ENCODE data around the gene FTCDNL1. TPM values are rescaled to one million over a fixed set of nuclear protein-coding genes. Genes with fewer than 3 reads are reported as not detected.

FTCDNL1 gene
- total and polyA plus RNA-seq, 4 donors, result 2.1 to 5.3 (median 4.1) TPM

- Histone ChIP-seq H3K27me3 (ENCODE audit: control insufficient read depth in 4 of 4, insufficient read depth in 4 of 4, low read length in 3 of 4) (no peaks in the 10 kb centered on the region), H3K4me1 (ENCODE audit: control insufficient read depth in 4 of 4, insufficient read depth in 4 of 4, low read length in 3 of 4) (peaks cover 0 to 7% (median 0%) of the 10 kb centered on the region in 4 donors), H3K9me3 (ENCODE audit: control insufficient read depth in 4 of 4, low read length in 3 of 4) (no peaks in the 10 kb centered on the region), H3K9ac (ENCODE audit: low read depth in 1 of 2, low read length in 2 of 2) (no peak overlapping the region), H3K36me3 (ENCODE audit: control insufficient read depth in 4 of 4, insufficient read depth in 3 of 4, low read depth in 1 of 4, low read length in 3 of 4) (no peaks in the 10 kb centered on the region), H3K4me3 (ENCODE audit: low read depth in 1 of 3, low read length in 3 of 3) (no peak overlapping the region), H3K27ac (ENCODE audit: low read depth in 1 of 2, low read length in 2 of 2) (no peak overlapping the region)
- TF ChIP-seq FOXA1 (IDR thresholded peaks at IDR 0.05) (no peak), JUND (IDR thresholded peaks at IDR 0.05) (no peak), GABPA (IDR thresholded peaks at IDR 0.05 in 1 of 2, conservative IDR thresholded peaks at IDR 0.05 in 1 of 2) (no peak), CTCF (IDR thresholded peaks at IDR 0.05; ENCODE audit: low read depth, low read length, missing input control) (no peak), NR2F2 (IDR thresholded peaks at IDR 0.05) (no peak), RAD21 (IDR thresholded peaks at IDR 0.05) (no peak), TAF1 (conservative IDR thresholded peaks at IDR 0.05) (no peak), YY1 (IDR thresholded peaks at IDR 0.05) (no peak), SP1 (IDR thresholded peaks at IDR 0.05) (no peak), RXRA (IDR thresholded peaks at IDR 0.05) (no peak), EGR1 (IDR thresholded peaks at IDR 0.05; ENCODE audit: low read depth in 2 of 2) (no peak), HNF4A (conservative IDR thresholded peaks at IDR 0.05) (no peak), MAX (IDR thresholded peaks at IDR 0.05) (no peak), ZBTB33 (IDR thresholded peaks at IDR 0.05) (no peak), REST (IDR thresholded peaks at IDR 0.05) (no peak), HNF4G (IDR thresholded peaks at IDR 0.05) (no peak), FOXA2 (IDR thresholded peaks at IDR 0.05) (no peak)
- 48% methylated on average over 4 of the region's 4 CpGs for WGBS
- no peak for DNase-seq (ENCODE audit: low spot score)
These were observed 4.8 kb upstream of the FTCDNL1 start for GRCh38 chr2:199855812-199856211.

GRCh38 chr2:199851883-199852282, 891 bp upstream of the FTCDNL1 start:
- no peaks in the 10 kb centered on the region for H3K27me3 ChIP-seq (ENCODE audit: control insufficient read depth in 4 of 4, insufficient read depth in 4 of 4, low read length in 3 of 4)
- no peak overlapping the region for H3K27ac ChIP-seq (ENCODE audit: low read depth in 1 of 2, low read length in 2 of 2)
- no peak overlapping the region for H3K4me3 ChIP-seq (ENCODE audit: low read depth in 1 of 3, low read length in 3 of 3)
- H3K4me1 ChIP-seq (ENCODE audit: control insufficient read depth in 4 of 4, insufficient read depth in 4 of 4, low read length in 3 of 4), result peaks cover 0 to 15% (median 5%) of the 10 kb centered on the region in 4 donors
- WGBS, result 65% methylated on average over 2 of the region's 2 CpGs
- no peak for TF ChIP-seq SP1 (IDR thresholded peaks at IDR 0.05)
- no peaks in the 10 kb centered on the region for H3K9me3 ChIP-seq (ENCODE audit: control insufficient read depth in 4 of 4, low read length in 3 of 4)
- DNase-seq (ENCODE audit: low spot score), result no peak
- H3K9ac ChIP-seq (ENCODE audit: low read depth in 1 of 2, low read length in 2 of 2), result no peak overlapping the region
- no peaks in the 10 kb centered on the region for H3K36me3 ChIP-seq (ENCODE audit: control insufficient read depth in 4 of 4, insufficient read depth in 3 of 4, low read depth in 1 of 4, low read length in 3 of 4)

All from liver (tissue), 9 donors.